Erythroblast (primary cell): ENCODE results near the gene IL1R2.

Experiments
- GATA1 ChIP-seq: IDR thresholded peaks from 2 replicates; pipeline ENCODE4 v1.6.1; 2011; ENCODE audit warnings: low read depth, mild to moderate bottlenecking, control low read depth, low read length, moderate library complexity
- POLR2A ChIP-seq: IDR thresholded peaks from 2 replicates; pipeline ENCODE4 v1.6.1; 2011; ENCODE audit warnings: mild to moderate bottlenecking, low read length

- TF ChIP-seq POLR2A (no peak), GATA1 (no peak)
These were observed 58.1 kb downstream of the IL1R2 start for GRCh38 chr2:102049756-102050443.
